Measurements from ENCODE around the gene TRIM56.

DNA sequence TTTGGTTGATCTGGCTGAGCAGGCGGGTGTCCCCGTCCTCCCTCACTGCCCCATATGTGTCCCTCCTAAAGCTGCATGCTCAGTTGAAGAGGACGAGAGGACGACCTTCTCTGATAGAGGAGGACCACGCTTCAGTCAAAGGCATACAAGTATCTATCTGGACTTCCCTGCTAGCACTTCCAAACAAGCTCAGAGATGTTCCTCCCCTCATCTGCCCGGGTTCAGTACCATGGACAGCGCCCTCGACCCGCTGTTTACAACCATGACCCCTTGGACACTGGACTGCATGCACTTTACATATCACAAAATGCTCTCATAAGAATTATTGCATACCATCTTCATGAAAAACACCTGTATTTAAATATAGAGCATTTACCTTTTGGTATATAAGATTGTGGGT lies 26.9 kb upstream of the TRIM56 start:
- TF ChIP-seq, protein P1, sequence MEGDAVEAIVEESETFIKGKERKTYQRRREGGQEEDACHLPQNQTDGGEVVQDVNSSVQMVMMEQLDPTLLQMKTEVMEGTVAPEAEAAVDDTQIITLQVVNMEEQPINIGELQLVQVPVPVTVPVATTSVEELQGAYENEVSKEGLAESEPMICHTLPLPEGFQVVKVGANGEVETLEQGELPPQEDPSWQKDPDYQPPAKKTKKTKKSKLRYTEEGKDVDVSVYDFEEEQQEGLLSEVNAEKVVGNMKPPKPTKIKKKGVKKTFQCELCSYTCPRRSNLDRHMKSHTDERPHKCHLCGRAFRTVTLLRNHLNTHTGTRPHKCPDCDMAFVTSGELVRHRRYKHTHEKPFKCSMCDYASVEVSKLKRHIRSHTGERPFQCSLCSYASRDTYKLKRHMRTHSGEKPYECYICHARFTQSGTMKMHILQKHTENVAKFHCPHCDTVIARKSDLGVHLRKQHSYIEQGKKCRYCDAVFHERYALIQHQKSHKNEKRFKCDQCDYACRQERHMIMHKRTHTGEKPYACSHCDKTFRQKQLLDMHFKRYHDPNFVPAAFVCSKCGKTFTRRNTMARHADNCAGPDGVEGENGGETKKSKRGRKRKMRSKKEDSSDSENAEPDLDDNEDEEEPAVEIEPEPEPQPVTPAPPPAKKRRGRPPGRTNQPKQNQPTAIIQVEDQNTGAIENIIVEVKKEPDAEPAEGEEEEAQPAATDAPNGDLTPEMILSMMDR (IDR thresholded peaks at IDR 0.05): no peak
- TF ChIP-seq POLR2A (IDR thresholded peaks at IDR 0.05) (no peak), EP300 (IDR thresholded peaks at IDR 0.05) (no peak)
